GM11168 (cell line): ENCODE measurements around the gene NHERF1.

Experiments used
- in situ Hi-C: fragments of 300-500 bp; cut with MboI; formaldehyde crosslinking; loops from one replicate; pipeline ENCODE4 v1.12.0; 2022; ENCODE audit warnings: low sequenced_read_pairs; ENCODE audit not compliant: unreplicated experiment

NHERF1 gene

DNA sequence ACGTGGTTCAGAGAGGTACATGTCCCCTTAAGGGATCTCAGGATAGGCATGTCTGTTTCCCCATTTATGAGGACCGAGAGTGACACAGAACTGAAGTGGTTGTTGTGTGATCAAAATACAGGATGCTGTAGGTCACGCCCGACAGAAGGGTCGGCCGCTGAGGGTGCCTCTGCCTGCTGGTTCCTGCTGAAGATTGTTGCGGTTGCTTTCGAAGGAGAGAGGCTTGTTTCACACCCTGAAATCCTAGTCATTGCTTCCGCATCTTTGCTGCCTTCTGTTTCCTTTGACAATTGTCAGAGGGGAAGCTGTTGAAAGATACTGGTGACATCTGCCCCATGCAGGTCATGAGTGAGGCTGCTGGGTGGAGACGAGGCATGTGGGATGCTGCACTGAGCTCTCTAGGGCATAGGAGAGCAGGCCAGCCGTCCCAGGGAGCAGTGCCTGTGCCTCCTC, 31.5 kb downstream of the NHERF1 start:
- in situ Hi-C loops, result no loop called here

- in situ Hi-C loops, result no loop called here
Measured at GRCh38 chr17:74780443-74781238, 32.2 kb downstream of the NHERF1 start.

GRCh38 chr17:74782571-74782970, 34.1 kb downstream of the NHERF1 start:
- in situ Hi-C loops, result no loop called here

DNA sequence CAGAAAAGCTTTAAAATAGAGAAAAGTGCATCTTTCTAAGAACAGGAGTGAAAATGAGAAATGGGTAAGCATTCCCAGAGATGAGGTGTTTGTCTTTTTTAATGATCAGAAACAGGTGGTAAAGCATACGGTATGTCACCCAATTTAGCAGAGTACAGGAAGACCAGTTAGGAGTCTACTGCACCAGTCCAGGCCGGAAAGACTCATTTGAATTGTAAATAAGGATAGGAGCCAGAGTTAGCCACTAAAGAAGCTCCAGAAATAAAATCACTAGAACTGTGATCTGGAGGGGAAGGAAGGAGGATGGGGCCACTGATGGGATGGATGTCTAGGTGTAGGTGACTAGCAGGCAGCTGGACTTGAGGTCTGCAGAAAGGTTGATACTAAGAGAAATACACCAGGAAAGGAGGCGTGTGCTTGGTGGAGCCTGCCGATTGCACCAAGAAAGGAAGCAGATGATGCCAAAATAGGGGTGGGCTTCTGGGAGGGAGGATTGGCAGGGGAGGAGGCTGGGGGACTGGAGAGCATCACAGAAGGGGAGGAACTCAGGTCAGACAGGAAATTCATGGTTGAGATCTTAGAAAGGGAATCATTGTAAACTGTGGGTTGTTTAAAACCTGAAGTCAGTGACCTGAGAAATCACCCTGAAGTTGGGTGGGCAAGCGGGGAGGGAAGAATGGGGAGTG, 35.8 kb downstream of the NHERF1 start:
- in situ Hi-C loops, result no loop called here

DNA sequence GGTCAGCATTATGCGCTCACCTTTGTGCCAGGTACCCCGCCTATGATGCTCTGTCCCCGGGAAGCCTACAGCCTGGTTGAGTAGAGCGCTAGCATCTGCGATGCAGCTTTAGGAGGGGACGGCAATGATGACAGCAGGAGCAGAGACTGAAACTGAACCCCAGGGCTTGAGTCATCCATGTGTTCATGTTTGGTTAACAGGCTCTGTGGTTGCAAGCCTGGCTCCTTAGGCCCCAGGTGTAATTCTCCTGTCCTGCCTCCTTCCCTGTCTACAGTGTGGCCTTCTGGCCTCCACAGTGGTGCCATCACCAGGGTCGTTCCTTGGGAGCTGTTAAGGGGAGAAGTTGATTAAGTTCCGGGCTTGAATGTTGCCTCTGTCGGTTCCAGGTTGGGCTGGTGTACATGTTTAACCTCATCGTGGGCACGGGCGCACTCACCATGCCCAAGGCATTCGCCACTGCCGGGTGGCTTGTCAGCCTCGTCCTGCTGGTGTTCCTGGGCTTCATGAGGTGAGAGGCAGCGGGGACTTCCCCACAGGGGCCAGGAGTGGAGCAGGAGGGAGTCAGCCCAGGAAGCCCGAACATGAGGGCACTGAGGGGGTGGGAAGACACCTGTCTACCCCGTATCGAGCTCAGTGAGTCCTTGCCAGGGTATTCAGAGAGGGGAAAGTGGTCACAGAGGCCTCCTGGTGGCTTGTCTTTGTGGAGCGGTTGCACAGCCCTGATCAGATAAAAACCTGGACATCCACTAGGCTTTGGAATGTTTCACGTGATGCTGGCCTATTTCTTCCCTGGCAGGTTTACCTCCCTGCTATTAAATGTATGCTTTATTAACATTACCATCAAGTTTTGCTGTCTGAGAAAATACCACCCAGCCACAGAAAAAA, 36.9 kb downstream of the NHERF1 start:
- in situ Hi-C loops, result no loop called here

DNA sequence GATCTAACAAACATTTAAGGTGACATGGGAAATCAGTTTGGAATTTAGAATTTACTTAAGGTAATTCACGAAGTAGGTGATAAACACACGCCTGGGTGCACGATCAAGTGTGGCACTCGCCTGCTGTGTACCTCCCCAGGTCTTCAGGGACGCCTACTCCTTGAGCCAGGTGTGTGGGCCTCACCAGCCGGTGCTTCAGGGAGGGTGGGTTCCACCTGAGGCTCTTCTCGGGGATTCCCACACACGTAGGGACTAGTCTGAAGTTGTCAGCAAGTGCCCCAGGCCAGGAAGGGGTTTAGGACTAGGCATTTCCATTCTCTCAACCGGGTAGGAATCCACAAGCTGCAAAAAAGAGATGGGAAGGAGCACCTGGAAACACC, 37.5 kb downstream of the NHERF1 start:
- in situ Hi-C loops, result no loop called here

- in situ Hi-C loops, result no loop called here
Measured at GRCh38 chr17:74786431-74787055, 38.1 kb downstream of the NHERF1 start.

DNA sequence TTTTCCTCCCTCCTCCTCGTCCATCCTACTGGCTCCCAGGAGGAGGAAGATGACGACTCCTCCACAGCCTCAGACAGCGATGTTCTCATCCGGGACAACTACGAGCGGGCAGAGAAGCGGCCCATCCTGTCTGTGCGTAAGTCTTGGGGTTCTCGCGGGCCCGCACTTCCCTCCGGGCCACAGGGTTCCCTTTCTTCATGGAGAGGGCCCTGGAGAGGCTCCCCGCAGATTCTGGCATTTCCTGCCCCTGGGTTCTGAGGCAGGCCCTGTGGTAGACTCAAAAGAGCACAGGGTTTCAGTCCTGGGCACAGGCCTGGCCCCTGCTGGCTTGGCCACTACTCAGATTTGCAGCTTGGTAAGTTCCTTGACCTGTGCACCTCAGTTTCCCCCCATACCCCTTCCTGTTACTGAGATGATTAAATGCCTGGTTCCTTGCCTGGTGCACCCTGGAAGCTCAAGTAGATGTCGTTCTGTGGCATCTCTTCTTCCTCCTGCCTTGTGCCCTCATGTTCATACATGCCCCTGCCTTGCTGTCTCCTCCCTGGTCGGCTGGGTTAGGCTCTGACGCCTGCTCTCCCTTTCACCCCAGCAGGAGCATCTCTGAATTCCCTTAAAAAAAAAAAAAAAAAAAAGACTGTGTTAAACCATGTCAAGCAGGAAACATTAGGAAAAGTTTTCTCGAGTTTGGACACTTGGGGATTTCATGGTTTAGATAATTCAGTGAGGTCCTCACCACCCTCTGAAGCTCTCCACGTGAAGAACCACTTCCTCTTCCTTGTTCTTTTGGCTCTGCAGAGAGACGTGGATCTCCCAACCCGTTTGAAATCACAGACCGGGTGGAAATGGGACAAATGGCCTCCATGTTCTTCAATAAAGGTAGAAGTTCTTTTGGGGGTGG, 42.0 kb downstream of the NHERF1 start:
- in situ Hi-C loops, result no loop called here

DNA sequence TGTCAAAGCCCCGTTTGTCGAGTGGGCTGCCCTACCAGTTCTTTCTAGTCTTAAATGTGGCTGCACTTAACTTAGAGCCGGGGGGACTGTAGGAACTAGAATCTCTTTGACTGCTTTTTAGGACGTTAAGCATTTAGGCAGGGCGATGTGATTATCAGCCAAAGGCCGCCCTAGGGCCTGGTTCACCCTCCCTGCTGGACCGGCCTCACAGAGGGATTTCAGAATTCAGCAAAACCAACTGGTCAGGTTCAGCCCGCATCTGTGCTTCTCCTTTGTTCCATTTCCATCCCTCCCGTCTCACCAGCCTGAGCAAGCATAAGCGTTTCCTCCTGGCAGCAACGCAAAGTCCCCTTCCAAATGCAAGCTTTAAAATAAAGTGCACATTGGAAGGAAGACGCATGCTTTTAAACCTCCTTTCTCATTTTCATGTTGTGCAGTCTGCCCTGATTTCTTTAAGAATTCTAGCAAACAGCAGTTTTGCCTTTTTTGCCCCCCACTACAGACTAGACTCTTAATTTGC, 44.2 kb downstream of the NHERF1 start:
- in situ Hi-C loops, result no loop called here

- in situ Hi-C loops, result no loop called here
Measured at GRCh38 chr17:74795327-74796020, 47.0 kb downstream of the NHERF1 start.

- in situ Hi-C loops, result no loop called here
Measured at GRCh38 chr17:74796211-74796610, 47.8 kb downstream of the NHERF1 start.

DNA sequence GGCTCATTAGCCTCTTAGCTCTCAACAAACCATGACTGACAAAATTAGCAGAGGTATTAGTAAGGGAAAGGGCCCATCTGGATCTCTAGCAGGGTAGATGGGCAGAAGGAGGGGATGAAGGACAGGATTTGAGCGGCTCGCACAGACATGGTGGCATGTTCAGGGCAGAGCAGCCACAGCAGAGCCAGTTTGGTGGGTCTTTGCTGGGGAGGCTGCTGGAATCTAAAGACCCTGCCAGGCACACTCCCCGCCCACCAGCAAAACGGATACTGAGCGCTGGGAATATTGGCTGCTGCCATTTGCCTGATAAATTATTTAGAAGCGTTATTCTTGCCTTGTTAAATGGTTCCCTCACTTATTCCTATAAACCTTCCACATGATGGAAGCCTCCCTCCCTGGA, 48.4 kb downstream of the NHERF1 start:
- in situ Hi-C loops, result no loop called here

- in situ Hi-C loops, result no loop called here
Measured at GRCh38 chr17:74797824-74798223, 49.4 kb downstream of the NHERF1 start.

GRCh38 chr17:74798239-74798707, 49.8 kb downstream of the NHERF1 start:
- in situ Hi-C loops, result no loop called here

DNA sequence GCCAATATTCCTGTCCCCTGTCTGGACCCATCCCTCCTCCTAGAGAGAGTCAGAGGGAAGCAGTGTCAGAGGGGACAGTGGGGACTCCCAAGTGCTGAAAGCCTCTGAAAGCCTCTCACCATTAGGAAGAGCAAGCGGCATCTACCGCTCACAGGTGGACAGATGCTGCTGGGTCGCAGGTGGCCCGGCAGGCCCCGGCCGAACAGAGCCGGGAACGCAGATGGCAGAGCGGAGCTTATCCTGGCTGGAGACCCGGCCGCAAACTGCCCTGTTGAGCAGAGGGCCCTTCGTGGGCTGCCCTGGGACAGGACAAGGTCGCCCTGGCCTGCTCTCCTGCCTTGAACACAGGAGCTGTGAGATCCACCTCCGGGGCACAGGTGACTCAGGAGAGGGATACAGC, 50.7 kb downstream of the NHERF1 start:
- in situ Hi-C loops, result no loop called here

DNA sequence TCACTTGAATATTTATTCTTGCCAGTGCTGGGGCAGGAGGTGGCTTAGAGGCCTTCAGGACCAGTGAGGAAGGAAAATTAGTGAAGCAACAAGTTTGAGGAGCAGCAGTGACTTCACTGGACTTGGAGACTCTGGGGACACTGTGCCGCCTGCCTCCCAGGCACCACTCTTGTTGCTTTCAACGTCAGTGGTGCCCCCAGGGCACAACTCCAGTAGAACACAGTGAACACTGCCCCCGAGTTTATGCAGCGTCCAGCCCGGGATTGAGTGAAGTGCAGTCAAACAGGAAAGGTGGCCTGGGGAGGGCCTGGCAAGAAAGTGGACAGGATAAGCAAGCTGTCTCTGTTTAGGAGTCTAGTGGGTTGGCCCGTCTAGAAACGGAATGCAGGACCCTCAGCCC, 52.1 kb downstream of the NHERF1 start:
- in situ Hi-C loops, result loop anchor here (5.0 kb wide), 1 partner anchor 47 kb away; no protein-coding TSS in a partner anchor

DNA sequence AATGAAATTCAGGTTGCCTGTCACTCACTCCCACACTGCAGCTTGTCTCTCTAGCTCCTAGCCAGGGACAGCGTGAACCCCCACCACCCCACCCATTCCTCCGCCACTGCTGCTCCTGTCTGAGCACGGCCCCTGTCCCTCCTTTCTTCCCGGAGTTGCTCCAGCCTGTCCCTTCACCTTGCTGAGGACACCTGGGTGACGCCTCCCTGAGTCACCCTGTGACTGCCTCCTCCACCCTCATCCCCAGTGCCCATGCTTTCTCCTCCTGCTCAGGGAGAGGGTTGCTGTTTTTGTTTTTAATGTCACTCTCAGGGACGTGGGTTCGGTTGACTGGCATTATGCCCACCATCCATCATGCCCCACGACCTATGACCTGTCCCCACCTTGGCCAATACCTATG, 53.5 kb downstream of the NHERF1 start:
- in situ Hi-C loops, result loop anchor here (5.0 kb wide), 1 partner anchor 45 kb away; no protein-coding TSS in a partner anchor

DNA sequence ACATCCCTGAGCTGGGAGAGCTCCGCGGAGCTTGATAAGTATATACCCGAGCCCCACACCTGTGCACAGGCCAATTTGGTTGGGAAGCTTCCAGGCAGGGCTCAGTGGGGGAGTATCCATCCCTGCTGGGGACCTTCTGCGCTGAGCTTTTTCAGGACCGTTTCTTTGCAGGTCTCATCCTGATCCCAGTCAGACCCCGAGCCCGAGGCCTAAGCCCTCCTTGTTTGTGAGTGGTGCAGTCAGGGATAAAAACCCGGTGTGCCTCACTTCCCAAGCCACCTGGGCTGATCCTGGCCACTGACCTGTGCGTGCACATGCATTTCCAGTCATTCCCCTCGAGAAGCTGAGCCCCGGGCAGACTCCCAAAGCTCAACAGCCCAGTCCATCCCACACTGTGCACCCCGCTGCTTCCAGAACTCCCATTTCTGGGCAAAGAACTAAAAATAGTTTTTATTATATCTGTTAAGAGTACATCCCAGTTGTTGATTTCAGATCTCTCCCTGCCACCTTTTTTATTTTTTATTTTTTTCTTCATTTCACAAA, 55.0 kb downstream of the NHERF1 start:
- in situ Hi-C loops, result loop anchor here (5.0 kb wide), 1 partner anchor 44 kb away; no protein-coding TSS in a partner anchor
